SW 1271 (cell line): Measurements from ENCODE around the gene HLA-DRA.

Source experiments
- DNase-seq, 2 experiments: peaks; one replicate each; lab custom pipeline; 2025; lab: John Stamatoyannopoulos, UW

HLA-DRA gene

GRCh38 chr6:32475392-32476206 is 35.9 kb downstream of the HLA-DRA start:
- DNase-seq = no peak

- DNase-seq = no peak
Measured at GRCh38 chr6:32483968-32484613, 44.4 kb downstream of the HLA-DRA start.

- no peak for DNase-seq
Measured at GRCh38 chr6:32484614-32484998, 44.9 kb downstream of the HLA-DRA start.

- no peak for DNase-seq
Measured at GRCh38 chr6:32488083-32488482, 48.4 kb downstream of the HLA-DRA start.

- DNase-seq = no peak
Measured at GRCh38 chr6:32491700-32492099, 52.0 kb downstream of the HLA-DRA start.

- DNase-seq = no peak
Measured at GRCh38 chr6:32492351-32492750, 52.7 kb downstream of the HLA-DRA start.
